Measurements from ENCODE around the gene TAF6.

The TAF6 gene

DNA sequence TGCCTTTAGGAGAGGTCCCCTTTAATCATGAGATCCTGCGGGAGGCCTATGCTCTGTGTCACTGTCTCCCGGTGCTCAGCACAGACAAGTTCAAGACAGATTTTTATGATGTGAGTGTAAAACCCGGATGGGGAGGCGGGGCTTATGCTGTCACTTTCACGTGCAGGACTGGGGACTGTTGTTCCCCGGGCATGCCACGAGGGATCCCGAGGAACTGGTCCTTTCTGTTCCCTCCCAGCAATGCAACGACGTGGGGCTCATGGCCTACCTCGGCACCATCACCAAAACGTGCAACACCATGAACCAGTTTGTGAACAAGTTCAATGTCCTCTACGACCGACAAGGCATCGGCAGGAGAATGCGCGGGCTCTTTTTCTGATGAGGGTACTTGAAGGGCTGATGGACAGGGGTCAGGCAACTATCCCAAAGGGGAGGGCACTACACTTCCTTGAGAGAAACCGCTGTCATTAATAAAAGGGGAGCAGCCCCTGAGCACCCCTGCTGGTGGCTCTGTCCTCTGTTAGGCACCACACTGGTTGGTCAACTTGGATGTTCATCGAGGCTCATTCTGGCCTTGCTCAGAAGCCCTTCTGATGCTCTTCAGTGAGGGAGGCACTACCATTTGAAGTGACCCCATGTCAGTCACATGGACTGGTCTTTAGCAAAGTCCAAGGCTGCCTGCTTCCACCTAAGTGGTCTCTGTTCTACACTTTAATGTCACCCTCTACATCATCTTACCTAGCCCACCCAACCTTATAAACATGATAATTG, 27.6 kb downstream of the TAF6 start:
- no peak for DNase-seq

DNA sequence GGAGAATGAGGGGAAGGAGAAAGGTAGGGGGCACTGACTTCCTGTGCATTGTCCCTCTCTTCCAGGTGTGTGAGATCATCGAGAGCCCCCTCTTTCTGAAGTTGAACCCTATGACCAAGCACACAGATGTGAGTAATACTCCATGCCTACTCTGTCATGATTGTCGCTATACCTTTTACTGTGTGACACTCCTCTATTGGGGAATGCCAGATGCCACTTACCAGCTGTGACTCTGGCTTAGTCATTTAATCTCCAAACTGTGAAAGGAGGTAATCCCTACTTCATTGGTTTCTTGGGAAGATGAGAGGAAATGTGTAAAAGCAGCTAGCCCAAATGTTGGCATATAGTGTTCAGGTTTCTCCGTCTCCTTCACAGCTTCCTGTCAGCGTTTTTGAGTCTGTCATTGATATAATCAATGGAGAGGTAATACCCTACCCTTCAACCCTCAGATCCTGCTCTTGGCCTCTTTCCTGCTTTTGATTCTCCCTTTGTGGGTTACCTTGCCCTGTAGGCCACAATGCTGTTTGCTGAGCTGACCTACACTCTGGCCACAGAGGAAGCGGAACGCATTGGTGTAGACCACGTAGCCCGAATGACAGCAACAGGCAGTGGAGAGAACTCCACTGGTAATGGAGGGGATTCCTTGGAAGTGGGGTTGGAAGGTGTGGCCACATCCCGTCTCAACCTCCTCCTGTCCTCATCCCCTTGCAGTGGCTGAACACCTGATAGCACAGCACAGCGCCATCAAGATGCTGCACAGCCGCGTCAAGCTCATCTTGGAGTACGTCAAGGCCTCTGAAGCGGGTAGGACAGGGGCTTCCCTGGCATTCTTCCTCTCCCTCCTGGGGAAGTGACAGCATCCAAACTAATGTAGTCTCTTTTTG, 28.4 kb downstream of the TAF6 start:
- DNase-seq = no peak

DNA sequence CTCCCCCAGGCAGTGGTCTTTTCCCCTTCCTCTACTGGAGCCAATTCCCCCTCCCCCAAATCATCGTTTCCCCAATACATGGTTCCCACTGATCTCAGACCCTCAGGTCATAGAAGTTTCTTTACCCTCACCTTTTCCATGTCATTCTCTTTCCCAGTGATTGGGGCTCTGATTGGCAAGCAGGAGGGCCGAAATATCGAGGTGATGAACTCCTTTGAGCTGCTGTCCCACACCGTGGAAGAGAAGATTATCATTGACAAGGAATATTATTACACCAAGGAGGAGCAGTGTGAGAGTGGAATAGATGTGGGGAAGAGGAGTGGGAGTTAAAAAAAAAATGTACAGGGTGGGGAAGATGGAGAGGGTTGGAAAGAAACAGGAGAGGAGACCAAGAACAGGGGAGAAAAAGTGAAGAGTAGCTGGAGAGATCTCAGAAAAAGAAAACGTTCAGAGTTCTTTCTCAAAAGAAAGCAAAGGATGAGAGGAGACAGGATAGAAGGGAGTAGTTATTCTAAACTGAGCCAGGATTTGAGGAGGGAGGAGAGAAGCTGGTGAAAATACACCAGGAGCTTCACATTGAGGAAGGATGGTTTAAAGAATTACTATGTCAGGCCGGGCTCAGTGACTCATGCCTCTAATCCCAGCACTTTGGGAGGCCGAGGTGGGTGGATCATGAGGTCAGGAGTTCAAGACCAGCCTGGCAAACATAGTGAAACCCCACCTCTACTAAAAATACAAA, 29.5 kb downstream of the TAF6 start:
- DNase-seq = no peak

DNA sequence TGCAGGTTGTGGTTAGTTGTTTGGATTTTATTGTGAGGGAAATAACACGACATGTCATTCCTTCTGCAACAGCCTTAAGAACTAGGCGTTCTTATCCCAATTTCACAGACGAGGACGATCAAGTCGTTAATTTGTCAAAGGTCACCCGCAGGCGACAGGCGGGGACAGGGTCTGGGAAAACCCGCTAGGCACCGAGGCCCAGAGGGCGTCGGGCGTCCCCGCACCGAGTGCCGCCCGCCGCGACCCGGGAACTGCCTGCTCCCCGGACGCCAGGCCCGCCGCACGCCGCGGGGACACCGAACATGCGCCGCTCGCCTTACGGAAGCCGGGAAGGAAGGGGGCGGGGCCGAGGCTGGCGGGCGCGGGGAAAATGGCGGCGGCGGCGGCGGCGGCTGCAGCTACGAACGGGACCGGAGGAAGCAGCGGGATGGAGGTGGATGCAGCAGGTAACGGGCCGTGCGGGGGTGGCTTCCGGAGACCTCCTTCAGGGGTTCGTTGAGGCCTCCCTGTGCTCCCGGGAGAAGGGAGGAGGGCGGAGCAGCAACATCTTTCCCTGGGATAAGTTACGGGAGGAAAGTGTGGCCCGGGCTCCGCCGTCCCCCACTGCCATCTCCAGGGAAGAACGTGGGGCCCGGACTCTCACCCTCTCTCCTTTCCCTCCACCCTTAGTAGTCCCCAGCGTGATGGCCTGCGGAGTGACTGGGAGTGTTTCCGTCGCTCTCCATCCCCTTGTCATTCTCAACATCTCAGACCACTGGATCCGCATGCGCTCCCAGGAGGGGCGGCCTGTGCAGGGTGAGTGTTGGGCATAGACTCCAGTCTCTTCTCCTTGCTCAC, 30.3 kb downstream of the TAF6 start, which contains the start of gene COPS6:
Gene COPS6 (plus strand): TSS at position 349 of the 837 bp plus-strand sequence. CDS start 22 bp downstream, at position 371.
- DNase-seq = peak; percentile 86

DNA sequence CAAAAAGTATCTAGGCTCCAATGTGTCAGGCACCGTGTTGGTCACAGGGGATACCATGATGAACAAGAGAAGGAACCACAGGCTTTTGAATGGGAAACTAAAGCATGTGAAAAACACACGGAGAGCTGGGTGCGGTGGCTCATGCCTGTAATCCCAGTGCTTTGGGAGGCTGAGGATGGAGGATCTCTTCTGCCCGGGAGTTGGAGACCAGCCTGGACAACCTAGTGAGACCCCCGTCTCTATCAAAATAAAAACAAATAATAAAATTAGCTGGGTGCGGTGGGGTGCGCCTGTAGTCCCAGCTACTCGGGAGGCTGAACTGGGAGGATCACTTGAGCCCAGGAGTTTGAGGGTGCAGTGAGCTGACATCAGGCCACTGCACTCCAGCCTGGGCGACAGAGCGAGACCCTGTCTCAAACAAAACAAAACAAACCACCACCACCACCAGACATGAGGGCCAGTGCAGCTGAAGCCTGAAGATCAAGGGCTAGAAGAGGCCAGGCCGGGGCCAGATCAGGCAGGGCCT, 31.0 kb downstream of the TAF6 start:
- DNase-seq = no peak

DNA sequence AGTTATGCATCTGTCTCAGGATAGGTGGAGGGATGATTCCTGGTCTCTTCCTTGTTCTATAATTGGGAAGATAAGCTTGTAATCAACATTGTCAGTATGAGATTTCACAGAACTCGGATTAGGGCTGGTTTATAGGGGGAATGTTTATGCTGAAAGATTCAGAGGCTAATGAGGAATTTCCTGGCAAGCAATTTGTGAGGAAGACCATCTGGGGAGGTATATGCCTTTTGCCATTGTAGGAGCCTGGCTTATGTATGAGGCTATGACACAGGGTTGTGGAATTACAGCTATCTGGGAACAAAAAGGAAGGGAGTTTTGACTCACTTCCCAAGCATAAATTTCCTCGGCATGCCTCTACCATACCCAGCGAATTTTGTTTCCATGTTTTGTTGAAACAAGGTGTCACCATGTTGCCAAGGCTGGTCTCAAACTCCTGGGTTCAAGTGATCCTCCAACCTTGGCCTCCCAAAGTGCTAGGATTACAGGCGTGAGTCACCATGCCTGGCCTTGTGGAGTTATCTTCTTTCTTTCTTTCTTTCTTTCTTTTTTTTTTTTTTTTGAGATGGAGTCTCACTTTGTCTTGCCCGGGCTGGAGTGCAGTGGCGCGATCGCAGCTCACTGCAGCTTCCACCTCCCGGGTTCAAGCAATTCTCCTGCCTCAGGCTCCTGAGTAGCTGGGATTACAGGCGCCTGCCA, 32.0 kb downstream of the TAF6 start:
- DNase-seq = no peak

DNA sequence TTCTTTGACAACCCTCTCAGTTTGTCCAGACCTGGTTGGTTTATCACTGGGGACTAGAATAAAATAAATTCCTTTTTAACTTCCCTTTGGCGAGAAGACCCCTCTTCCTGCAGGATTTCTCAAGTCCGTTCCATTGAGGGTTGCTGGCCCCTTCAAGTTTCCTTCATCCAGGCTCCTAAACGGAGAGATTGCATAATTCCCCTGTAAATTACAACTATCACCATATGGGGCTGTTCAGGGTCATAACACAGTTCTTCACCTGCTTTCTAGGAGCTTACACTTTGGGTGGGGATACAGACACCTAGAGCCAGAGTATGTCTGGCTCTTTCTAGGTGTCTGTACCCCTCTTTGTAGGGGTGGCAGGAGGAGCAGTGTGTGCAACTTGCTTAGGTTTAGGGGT, 33.6 kb downstream of the TAF6 start:
- DNase-seq = no peak

DNA sequence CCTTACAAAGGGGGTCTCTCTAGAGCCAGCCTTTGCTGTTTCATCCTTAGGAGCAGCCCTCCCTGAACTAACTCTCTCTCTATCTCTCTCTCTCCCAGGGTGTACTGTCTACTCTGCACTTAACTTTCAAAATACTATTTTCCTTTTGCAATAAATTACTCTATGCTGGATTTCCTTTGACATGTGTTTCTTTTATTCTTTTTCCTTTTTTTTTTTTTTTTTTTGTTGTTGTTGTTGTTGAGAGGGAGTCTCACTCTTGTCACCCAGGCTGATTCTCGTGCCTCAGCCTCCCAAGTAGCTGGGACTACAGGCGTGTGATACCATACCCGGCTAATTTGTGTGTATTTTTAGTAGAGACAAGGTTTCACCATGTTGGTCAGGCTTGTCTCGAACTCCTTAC, 36.2 kb downstream of the TAF6 start:
- DNase-seq = no peak

DNA sequence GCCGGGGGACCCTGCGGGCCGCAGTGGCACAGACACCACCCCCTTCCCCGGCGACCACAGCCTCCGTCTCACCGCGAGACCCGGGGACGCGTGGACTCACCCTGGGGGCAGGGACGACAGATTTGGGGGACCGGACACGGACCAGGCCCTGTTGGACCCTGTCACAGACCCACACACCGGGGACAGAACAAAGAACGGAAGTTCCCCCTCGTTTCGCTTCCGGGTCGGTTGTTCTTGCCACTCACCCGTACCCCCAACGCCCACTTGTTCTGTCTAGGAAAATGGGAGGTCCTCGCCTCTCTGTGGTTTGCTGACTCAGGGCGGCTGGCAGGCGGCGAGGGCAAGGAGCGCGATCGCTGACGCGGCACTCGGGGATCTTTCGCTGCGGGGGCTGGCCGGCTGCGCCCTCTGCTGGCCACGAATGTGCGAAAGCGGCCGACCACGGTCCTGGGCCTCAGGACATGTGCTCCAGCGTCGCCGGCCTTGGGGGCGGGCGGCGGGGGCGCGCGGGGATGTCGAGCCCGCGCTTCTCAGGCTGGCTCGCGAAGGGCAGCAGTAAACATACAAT, 37.5 kb downstream of the TAF6 start, which contains the start of gene ZNF3:
Gene ZNF3 (minus strand): TSS at position 189 of the 568 bp plus-strand sequence. CDS start 4,366 bp downstream, outside the sequence.
- peak; percentile 98 for DNase-seq

DNA sequence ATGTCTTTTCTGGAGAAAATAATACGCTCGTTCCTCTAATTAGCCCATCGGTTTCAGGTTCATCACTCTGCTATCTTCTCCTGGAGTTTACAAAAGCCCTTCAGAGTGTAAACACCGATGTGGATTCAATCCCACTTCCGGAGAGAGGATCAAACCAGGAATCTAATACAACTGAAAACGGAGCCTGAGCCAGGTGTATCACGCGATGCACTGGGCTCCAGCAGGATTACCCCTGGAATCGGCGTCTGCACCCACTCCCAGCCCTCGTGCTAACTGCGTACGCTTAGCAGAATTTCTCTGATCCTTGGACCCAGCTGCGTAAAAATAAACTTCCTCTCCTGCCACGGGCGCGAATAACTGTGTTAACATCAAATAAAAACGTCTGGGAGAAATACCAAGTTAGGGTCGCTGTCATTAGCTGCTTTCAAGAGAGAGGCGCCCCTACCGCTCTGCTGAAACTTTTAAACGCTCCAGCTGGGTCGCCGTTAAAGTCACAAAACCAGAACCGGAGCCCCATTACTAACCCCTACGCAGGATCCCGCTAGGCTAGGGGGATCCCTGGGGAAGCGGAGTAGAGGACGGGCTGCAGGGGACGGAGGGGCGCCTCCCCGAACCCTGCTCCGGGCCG, 38.1 kb downstream of the TAF6 start:
- no peak for DNase-seq

DNA sequence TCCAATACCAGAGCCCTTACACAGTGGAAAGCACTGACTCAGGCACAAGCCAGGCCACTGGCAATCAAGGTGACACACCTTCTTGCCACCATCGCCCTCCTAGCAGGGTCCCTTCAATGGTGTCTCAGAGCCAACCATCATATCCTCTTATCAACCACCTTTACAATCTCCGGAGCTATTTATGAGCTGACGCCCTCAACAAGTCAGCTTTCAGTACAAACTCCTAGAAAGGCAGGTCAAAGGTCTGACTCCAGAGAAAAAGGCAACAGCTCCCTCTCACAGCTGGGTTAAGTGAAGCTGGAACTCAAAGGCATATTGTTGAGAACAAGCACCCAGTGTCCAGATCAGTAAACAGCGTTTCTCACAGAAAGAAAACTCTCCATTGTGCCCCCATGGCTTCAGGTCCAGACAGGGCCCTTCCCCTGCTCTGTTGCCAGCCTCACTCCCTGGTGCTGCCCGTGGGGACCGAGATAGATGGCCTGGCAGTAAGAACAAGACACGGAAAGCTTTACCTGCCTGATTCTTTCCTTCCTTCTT, 40.1 kb downstream of the TAF6 start:
- no peak for DNase-seq

DNA sequence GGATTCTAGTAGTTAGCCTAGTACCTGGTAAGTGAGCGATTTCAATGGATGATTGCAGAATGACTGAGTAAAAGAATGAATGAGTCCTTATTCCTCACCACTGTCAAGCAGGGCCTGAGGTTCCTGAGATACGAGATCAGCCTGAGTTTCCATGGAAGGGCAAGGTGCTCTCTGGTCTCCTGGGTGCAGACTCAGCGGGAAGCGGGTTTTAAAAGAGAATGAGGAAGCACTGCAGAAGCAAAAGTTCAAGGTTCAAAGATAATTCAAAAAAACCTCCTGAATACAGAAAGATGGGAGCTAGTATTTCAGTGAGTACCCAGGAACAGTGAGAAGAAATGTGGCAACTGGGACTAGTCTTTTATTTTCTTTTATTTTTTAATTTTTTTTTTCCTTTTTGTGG, 42.0 kb downstream of the TAF6 start:
- DNase-seq = no peak

DNA sequence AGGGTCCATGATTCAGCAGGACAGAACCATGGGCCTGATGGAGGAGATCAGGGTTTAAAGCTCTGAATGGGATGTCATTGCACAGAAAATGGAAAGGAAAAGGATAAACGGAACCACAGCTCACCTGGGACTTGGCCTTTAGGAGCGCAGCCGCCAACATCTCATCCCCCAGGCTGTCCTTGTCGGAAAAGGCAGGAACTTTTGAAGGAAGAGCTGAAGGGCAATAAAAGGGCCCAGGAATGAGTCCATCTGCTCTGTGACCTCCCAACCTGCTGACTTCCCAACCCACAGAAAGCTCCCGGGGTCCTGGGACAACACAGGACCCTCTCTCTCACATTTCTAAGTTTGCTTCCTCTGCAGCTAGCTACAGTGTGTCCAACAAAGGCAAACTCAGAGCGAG, 43.7 kb downstream of the TAF6 start:
- no peak for DNase-seq

DNA sequence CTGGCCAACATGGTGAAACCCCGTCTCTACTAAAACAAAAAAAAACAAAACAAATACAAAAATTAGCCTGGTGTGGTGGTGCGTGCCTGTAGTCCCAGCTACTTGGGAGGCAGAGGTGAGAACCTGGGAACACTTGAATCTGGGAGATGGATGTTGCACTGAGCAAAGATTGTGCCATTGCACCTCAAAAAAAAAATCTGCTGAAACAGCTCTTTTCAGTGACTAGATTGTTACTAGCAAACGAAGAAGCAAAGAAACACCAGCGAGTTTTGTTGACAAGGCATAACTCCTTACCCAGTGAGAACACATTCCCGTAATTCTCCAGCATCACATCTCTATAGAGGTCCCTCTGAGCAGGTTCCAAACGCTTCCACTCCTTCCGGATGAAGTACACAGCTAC, 44.3 kb downstream of the TAF6 start:
- no peak for DNase-seq

DNA sequence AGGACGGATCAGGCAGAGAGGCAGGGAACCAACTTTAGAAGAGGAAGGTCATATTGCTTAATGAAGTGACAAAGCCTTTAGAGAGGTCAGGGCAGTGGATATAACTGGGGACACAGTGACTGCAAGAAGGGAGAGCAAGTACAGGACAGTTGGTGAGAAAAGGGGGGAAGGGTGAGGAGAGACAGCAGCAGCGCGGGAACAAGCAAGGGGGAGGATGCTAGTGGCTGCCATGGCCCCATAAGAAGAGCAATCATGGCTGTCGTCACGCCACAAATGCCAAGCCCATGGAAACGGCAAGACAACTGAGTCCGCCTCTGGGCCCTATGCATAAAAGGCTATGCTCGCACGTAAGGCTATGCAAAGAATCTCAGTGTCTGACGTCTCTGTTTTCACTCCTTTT, 46.7 kb downstream of the TAF6 start:
- no peak for DNase-seq

DNA sequence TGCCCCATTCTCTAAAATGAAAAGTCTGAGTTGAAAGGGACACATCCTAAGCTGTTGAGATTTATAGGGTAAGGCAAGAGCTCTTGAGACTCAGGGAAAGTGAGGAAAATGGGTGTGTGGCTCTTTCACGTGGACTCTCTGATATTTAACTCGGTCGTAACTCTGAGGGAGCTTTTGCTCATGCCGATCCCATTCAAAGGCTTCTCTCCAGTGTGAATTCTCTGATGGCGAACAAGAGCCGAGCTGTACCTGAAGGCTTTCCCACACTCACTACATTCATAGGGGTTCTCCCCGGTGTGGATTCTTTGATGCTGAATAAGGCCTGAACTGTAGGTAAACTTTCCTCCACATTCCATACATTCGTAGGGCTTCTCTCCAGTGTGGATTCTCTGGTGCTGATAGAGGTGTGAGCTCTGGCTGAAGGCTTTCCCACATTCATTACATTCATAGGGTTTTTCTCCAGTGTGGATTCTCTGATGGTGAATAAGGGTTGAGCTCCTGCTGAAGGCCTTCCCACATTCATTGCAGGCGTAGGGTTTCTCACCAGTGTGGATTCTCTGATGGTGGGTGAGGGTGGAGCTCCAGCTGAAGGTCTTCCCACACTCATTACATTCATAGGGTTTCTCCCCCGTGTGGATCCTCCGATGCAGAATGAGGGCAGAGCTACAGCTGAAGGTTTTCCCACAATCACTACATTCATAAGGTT, 48.0 kb downstream of the TAF6 start:
- DNase-seq = no peak

DNA sequence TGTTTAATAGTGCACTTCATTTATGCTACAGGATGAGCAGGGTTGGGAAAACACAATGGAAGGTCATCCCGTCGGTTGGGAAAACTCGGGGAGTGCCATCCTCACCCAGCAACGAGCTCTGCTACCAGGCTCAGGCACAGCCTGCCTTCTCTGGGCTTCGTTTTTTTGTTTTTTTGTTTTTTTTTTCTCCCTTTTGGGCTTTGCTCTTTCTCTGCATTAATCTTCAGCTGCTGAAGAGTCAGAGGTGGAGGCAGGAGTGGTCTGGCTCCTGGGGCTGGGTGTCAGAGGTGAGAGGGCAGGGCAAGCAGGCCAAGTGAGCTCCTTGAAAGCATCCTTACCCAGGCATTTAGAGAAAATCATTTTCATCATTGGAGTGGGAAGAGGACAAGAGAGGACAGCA, 49.2 kb downstream of the TAF6 start:
- no peak for DNase-seq

DNA sequence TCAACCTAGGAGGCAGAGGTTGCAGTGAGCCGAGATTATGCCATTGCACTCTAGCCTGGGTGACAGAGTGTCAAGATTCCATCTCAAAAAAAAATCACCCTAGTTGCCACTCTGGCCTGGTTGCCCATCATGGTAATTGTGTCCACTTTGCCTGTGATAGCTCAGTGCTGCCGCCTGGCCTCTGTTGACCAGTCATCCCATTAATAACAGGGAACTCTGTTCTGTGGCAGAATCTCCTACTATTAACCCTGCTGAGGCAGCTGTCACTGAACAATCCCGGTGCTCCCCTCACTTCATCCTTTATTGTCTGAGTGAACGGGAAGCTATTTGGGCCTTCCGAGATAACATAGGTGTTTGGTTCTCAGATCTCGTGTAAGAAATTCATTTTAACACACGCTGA, 52.2 kb downstream of the TAF6 start:
- DNase-seq = no peak

DNA sequence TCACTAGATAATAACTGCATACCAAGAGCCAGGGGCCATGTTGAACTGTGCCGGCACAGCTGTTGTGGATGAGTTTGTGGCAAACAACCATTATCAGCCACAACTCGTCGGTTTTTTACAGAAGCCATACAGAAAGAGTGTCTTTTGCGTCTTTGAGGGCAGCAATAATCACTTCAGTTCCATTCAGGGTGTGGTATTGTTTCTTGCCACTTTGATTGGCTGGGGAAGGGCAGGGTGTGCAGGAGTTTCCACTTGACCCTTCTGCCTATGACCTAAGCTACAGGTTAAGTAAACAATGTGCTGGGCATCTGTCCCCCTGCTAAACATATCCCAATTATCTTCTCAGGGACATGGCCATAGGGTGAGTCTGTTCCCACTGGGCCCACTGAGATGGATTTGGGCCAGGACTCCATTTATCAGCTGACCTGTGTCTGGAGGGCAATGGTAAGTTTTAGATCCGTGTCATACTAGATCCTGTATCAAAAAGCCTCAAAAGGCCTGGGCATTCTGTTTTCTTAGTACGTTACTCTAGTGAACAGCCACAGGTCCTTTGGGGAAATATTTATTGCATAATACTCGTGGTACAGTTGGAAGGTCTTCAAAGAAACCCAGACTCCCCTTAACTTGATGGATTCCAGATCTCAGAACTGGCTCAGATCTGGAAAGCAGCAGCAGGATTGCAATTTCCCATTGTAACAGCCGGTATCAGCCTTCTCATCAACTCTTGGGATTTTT, 53.5 kb downstream of the TAF6 start:
- no peak for DNase-seq

Data from activated gamma-delta T cell treated with Interleukin-2 at 50 U/mL for 16 hours (primary cell).